Left ventricle myocardium inferior (tissue), 1 donor: Measurements from ENCODE around the gene GABARAPL1. TPM values are rescaled to one million over a fixed set of nuclear protein-coding genes. Genes with fewer than 3 reads are reported as not detected.

ENCODE experiments used
- DNase-seq: peaks from one replicate; pipeline ENCODE4 v3.0.0-alpha.2; 2020
- H3K27ac ChIP-seq: fragments of 200-600 bp; replicated peaks from 2 replicates; pipeline ENCODE4 v1.8.0; 2021
- H3K27me3 ChIP-seq: fragments of 200-600 bp; 2 replicates; pipeline ENCODE4 v1.8.0; 2021; ENCODE audit warnings: low read depth
- H3K36me3 ChIP-seq: fragments of 200-600 bp; 2 replicates; pipeline ENCODE4 v1.8.0; 2021
- H3K4me1 ChIP-seq: fragments of 200-600 bp; 2 replicates; pipeline ENCODE4 v1.8.0; 2021
- H3K4me3 ChIP-seq: fragments of 200-600 bp; 2 replicates; pipeline ENCODE4 v1.8.0; 2021; ENCODE audit warnings: mild to moderate bottlenecking, moderate library complexity
- H3K9me3 ChIP-seq: fragments of 200-600 bp; replicated peaks from 2 replicates; pipeline ENCODE4 v1.8.0; 2021
- CTCF ChIP-seq: fragments of 200-600 bp; IDR thresholded peaks from 2 replicates; pipeline ENCODE4 v1.8.0; 2021; ENCODE audit warnings: antibody characterized with exemption, mild to moderate bottlenecking, borderline replicate concordance
- intact Hi-C: fragments of 100-400 bp; cut with micrococcal nuclease; formaldehyde crosslinking; loops from one replicate; pipeline ENCODE4 v1.11.0; 2022
- total RNA-seq: library from RNA; stranded (reverse); fragmentation: NEBNext Ultra II Directional; extraction: Animal tissue kit (Norgen Biotek cat#: 25700); gene quantifications from one replicate; pipeline ENCODE4 v1.2.1, GENCODE V29; 2021
- donor health status: DM: no; HTN: yes; CAD: no; lungs with severe emphysema.

Gene GABARAPL1
- total RNA-seq, 1 donor from 2014 or later = 360 TPM

- Histone ChIP-seq H3K4me3 (no peak overlapping the region), H3K27me3 (no peaks in the 10 kb centered on the region), H3K36me3 (no peaks in the 10 kb centered on the region), H3K9me3 (no peaks in the 10 kb centered on the region), H3K4me1 (no peaks in the 10 kb centered on the region), H3K27ac (no peak overlapping the region)
- DNase-seq = no peak
- no peak for TF ChIP-seq CTCF
- intact Hi-C loops = no loop called here
These were observed 7.4 kb upstream of the GABARAPL1 start for GRCh38 chr12:10205220-10205807.

DNA sequence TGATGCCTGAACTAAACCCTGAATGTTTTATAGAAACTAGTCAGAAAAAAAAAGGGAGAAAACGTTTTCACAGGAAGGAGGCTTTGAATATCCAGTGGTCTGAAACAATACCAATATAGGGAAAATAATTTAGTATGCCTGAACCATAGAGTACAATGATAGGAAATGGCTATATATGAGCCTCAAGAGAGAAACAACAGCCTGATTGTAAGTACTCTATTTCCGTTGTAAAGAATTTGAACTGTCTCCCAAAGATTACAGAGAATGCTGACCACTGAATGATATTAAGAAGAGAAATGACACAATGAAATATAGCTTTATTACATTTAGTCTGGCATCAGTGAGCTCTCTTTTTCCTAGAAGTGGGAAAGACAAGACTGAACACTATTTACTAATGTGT is 5.5 kb upstream of the GABARAPL1 start:
- TF ChIP-seq CTCF = no peak
- H3K36me3 ChIP-seq = no peaks in the 10 kb centered on the region
- DNase-seq = no peak
- H3K4me1 ChIP-seq = peaks cover 5% of the 10 kb centered on the region
- H3K4me3 ChIP-seq = no peak overlapping the region
- peak overlapping the region; percentile 16 for H3K27ac ChIP-seq
- intact Hi-C loops = no loop called here
- H3K9me3 ChIP-seq = no peaks in the 10 kb centered on the region
- no peaks in the 10 kb centered on the region for H3K27me3 ChIP-seq

DNA sequence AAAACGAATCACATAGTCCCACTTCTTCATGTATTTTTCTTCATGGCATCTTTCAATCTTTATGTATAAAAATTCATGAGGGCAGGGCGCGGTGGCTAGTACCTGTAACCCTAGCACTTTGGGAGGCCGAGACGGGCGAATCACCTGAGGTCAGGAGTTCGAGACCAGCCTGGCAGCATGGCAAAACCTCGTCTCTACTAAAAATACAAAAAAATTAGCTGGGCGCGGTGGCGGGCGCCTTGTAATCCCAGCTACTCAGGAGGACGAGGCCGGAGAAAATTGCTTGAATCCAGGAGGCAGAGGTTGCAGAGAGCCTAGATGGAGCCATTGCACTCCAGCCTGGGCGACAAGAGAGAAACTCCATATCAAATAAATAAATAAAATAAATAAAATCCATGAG is 2.5 kb upstream of the GABARAPL1 start:
- H3K4me1 ChIP-seq = peaks cover 29% of the 10 kb centered on the region
- no peak for TF ChIP-seq CTCF
- H3K27me3 ChIP-seq = no peaks in the 10 kb centered on the region
- H3K27ac ChIP-seq = no peak overlapping the region
- no peak overlapping the region for H3K4me3 ChIP-seq
- H3K36me3 ChIP-seq = no peaks in the 10 kb centered on the region
- no peak for DNase-seq
- intact Hi-C loops = no loop called here
- H3K9me3 ChIP-seq = no peaks in the 10 kb centered on the region

GRCh38 chr12:10211101-10211939 is 1.4 kb upstream of the GABARAPL1 start:
- peaks cover 40% of the 10 kb centered on the region for H3K4me1 ChIP-seq
- H3K36me3 ChIP-seq = peaks cover 5% of the 10 kb centered on the region
- no peak for TF ChIP-seq CTCF
- H3K27ac ChIP-seq = peak overlapping the region; percentile 99
- H3K4me3 ChIP-seq = peak overlapping the region; percentile 84
- no peaks in the 10 kb centered on the region for H3K27me3 ChIP-seq
- intact Hi-C loops = no loop called here
- DNase-seq = no peak
- no peaks in the 10 kb centered on the region for H3K9me3 ChIP-seq

GRCh38 chr12:10211940-10212738 is 538 bp upstream of the GABARAPL1 start:
- Histone ChIP-seq H3K9me3 (no peaks in the 10 kb centered on the region), H3K36me3 (peaks cover 6% of the 10 kb centered on the region), H3K4me3 (peak overlapping the region; percentile 84), H3K27ac (peak overlapping the region; percentile 99), H3K4me1 (peaks cover 48% of the 10 kb centered on the region), H3K27me3 (no peaks in the 10 kb centered on the region)
- TF ChIP-seq CTCF = no peak
- intact Hi-C loops = no loop called here
- peak; percentile 98 for DNase-seq
